ENCODE results near the gene TFF1.

TFF1 gene

GRCh38 chr21:42374457-42374856, 8.1 kb upstream of the TFF1 start:
- no peak for TF ChIP-seq CTCF (IDR thresholded peaks at IDR 0.05; ENCODE audit: low read depth, low read length, missing control alignments)
- H3K4me3 ChIP-seq (ENCODE audit: low read depth, low read length), result no peak overlapping the region
- DNase-seq (ENCODE audit: low read depth), result no peak

- TF ChIP-seq CTCF (IDR thresholded peaks at IDR 0.05; ENCODE audit: low read depth, low read length, missing control alignments), result no peak
- no peak overlapping the region for H3K4me3 ChIP-seq (ENCODE audit: low read depth, low read length)
- no peak for DNase-seq (ENCODE audit: low read depth)
Observed at GRCh38 chr21:42373908-42374455, 7.6 kb upstream of the TFF1 start.

- H3K4me3 ChIP-seq (ENCODE audit: low read depth, low read length), result no peak overlapping the region
- no peak for DNase-seq (ENCODE audit: low read depth)
- TF ChIP-seq CTCF (IDR thresholded peaks at IDR 0.05; ENCODE audit: low read depth, low read length, missing control alignments), result no peak
Observed at GRCh38 chr21:42373196-42373907, 7.0 kb upstream of the TFF1 start.

GRCh38 chr21:42370894-42371654, 4.7 kb upstream of the TFF1 start:
- TF ChIP-seq CTCF (IDR thresholded peaks at IDR 0.05; ENCODE audit: low read depth, low read length, missing control alignments), result no peak
- no peak for DNase-seq (ENCODE audit: low read depth)

GRCh38 chr21:42369821-42370220, 3.5 kb upstream of the TFF1 start:
- DNase-seq (ENCODE audit: low read depth), result no peak
- TF ChIP-seq CTCF (IDR thresholded peaks at IDR 0.05; ENCODE audit: low read depth, low read length, missing control alignments), result no peak
- no peak overlapping the region for H3K4me3 ChIP-seq (ENCODE audit: low read depth, low read length)

More at GRCh38 chr21:42370894-42371654, 4.7 kb upstream of the TFF1 start:
- H3K4me3 ChIP-seq (ENCODE audit: low read depth, low read length), result no peak overlapping the region

GRCh38 chr21:42367367-42368165, 1.2 kb upstream of the TFF1 start:
- TF ChIP-seq CTCF (IDR thresholded peaks at IDR 0.05; ENCODE audit: low read depth, low read length, missing control alignments), result no peak
- DNase-seq (ENCODE audit: low read depth), result no peak
- H3K4me3 ChIP-seq (ENCODE audit: low read depth, low read length), result no peak overlapping the region

Measured in GM12864 (cell line).